Esophagus squamous epithelium (tissue), 4 donors: ENCODE measurements around the gene DCDC2C.

Experiments
- POLR2A ChIP-seq, 4 donors: fragments of 450-650 bp; IDR thresholded peaks; one replicate each; pipeline ENCODE4 v1.6.1; 2017; ENCODE audit warnings: antibody characterized with exemption in 4 of 4, mild to moderate bottlenecking in 4 of 4, moderate library complexity in 3 of 4
- TF ChIP-seq, protein P1 (sequence below), 6 experiments: fragments of 450-650 bp in 4 of 6; fragments of 200-600 bp in 2 of 6; sonication (generic) in 2 of 6; IDR thresholded peaks; one replicate each; pipeline ENCODE4 v1.5.1; 2016 to 2019; ENCODE audit warnings: antibody characterized with exemption in 6 of 6, mild to moderate bottlenecking in 4 of 6, moderate library complexity in 4 of 6

GRCh38 chr2:3838348-3838747 is 135.0 kb downstream of the DCDC2C start:
- TF ChIP-seq, protein P1, sequence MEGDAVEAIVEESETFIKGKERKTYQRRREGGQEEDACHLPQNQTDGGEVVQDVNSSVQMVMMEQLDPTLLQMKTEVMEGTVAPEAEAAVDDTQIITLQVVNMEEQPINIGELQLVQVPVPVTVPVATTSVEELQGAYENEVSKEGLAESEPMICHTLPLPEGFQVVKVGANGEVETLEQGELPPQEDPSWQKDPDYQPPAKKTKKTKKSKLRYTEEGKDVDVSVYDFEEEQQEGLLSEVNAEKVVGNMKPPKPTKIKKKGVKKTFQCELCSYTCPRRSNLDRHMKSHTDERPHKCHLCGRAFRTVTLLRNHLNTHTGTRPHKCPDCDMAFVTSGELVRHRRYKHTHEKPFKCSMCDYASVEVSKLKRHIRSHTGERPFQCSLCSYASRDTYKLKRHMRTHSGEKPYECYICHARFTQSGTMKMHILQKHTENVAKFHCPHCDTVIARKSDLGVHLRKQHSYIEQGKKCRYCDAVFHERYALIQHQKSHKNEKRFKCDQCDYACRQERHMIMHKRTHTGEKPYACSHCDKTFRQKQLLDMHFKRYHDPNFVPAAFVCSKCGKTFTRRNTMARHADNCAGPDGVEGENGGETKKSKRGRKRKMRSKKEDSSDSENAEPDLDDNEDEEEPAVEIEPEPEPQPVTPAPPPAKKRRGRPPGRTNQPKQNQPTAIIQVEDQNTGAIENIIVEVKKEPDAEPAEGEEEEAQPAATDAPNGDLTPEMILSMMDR (IDR thresholded peaks at IDR 0.05), result no peak
- no peak for TF ChIP-seq POLR2A (IDR thresholded peaks at IDR 0.05)
